Fibroblast of pulmonary artery (primary cell): ENCODE measurements around the gene CUEDC1.
"Not testable (repeated sequence)": the region's sequence is repeated elsewhere in the genome, so short reads cannot be mapped to it uniquely, and the experiment has no call there.

Source experiments
- DNase-seq: peaks from one replicate; pipeline ENCODE4 v3.0.0-alpha.2; 2010; ENCODE audit warnings: low read depth
- H3K4me3 ChIP-seq: replicated peaks from 2 replicates; pipeline ENCODE4 v1.5.1; 2011; ENCODE audit warnings: low read depth, mild to moderate bottlenecking, control low read depth, low read length, moderate library complexity
- TF ChIP-seq, protein P1 (sequence below): IDR thresholded peaks from 2 replicates; pipeline ENCODE4 v1.5.1; 2011; ENCODE audit warnings: mild to moderate bottlenecking, control low read depth, low read length, inconsistent platforms; ENCODE audit errors: missing control alignments

CUEDC1 gene

DNA sequence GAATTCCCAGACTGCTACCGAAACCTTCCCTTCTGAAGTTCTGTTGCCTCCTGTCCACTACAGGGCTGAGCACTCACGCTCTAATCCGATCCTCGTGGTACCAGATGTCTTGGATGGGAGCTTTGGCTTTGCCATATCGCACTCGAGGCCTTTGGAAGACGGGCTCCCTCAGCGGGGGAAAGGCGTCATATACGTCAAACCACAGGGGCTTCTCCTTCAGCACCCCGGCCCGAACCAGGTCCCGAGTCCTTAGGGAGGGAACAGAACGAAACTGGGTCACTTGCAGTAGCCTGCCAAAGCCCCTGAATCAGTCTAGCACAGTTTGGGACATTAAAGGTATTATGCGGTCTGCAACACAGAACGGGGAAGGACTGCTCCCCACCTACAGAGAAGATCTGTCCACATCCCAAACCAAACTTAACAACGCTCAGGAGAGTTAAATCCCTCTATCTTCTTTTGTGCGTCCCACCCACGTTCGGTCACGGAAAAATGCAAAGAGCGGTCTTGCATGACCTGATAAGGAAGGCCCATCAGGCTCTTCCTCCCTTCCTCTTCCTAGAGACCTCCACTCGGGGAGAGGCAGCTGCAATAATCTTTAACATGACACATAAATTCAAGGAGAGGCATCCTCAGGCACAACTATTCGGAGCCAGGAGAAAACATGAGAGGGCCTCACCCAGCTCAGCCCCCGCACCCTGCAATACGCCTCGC, 105.9 kb downstream of the CUEDC1 start:
- DNase-seq, result no peak
- peak overlapping the region; percentile 99 for H3K4me3 ChIP-seq
- TF ChIP-seq, protein P1, sequence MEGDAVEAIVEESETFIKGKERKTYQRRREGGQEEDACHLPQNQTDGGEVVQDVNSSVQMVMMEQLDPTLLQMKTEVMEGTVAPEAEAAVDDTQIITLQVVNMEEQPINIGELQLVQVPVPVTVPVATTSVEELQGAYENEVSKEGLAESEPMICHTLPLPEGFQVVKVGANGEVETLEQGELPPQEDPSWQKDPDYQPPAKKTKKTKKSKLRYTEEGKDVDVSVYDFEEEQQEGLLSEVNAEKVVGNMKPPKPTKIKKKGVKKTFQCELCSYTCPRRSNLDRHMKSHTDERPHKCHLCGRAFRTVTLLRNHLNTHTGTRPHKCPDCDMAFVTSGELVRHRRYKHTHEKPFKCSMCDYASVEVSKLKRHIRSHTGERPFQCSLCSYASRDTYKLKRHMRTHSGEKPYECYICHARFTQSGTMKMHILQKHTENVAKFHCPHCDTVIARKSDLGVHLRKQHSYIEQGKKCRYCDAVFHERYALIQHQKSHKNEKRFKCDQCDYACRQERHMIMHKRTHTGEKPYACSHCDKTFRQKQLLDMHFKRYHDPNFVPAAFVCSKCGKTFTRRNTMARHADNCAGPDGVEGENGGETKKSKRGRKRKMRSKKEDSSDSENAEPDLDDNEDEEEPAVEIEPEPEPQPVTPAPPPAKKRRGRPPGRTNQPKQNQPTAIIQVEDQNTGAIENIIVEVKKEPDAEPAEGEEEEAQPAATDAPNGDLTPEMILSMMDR, result no peak

DNA sequence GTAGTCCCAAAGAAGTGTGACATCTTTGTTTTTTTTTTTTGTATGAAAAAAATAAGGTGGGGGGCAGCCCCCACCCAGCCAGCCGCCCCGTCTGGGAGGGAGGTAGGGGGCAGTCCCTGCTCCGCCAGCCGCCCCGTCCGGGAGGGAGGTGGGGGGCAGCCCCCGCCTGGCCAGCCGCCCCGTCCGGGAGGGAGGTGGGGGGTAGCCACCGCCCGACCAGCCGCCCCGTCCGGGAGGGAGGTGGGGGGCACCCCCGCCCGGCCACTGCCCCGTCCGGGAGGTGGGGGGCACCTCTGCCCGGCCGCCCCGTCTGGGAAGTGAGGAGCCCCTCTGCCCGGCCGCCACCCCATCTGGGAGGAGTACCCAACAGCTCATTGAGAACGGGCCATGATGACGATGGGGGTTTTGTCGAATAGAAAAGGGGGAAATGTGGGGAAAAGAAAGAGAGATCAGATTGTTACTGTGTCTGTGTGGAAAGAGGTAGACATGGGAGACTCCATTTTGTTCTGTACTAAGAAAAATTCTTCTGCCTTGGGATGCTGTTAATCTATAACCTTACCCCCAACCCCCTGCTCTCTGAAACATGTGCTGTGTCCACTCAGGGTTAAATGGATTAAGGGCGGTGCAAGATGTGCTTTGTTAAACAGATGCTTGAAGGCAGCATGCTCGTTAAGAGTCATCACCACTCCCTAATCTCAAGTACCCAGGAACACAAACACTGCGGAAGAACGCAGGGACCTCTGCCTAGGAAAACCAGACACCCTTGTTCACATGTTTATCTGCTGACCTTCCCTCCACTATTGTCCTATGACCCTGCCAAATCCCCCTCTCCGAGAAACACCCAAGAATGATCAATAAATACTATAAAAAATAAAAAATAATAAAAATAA, 108.9 kb downstream of the CUEDC1 start:
- H3K4me3 ChIP-seq, DNase-seq: not testable (repeated sequence)

DNA sequence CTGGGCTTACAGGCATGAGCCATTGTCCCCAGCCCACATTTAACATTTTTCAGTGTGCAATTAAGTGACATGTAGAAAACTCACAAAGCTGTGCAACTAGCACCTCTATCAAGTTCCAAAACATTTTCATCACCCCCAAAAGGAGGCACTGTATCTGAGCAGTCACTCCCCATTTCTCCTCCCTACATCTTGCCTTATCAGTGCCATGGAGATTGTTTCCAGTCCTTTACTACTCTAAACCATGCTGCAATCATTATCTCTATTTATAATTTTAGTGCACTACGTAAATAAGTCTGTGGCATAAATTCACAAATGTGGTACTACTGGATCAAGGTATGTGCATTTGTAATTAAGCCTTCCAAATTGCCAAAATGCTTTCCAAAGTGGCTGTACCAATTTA, 112.9 kb downstream of the CUEDC1 start:
- no peak overlapping the region for H3K4me3 ChIP-seq
- no peak for DNase-seq
- TF ChIP-seq, protein P1, result no peak

DNA sequence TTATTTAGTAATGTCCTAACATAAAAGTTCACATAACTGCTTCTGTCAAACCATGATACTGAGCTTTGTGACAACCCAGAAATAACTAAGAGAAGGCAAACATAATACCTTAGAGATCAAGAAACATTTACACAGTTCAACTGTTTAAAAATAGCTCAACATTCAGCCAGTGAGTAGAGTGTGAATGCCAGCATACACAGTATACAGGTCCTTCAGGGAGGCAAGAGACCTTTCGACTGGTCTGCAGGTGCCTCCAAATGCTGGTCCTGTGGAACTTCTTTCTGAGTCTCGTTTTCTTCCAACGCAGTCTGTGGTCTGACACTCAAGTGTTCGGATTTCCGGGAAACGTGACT, 115.7 kb downstream of the CUEDC1 start:
- no peak overlapping the region for H3K4me3 ChIP-seq
- TF ChIP-seq, protein P1, result no peak
- DNase-seq, result no peak

DNA sequence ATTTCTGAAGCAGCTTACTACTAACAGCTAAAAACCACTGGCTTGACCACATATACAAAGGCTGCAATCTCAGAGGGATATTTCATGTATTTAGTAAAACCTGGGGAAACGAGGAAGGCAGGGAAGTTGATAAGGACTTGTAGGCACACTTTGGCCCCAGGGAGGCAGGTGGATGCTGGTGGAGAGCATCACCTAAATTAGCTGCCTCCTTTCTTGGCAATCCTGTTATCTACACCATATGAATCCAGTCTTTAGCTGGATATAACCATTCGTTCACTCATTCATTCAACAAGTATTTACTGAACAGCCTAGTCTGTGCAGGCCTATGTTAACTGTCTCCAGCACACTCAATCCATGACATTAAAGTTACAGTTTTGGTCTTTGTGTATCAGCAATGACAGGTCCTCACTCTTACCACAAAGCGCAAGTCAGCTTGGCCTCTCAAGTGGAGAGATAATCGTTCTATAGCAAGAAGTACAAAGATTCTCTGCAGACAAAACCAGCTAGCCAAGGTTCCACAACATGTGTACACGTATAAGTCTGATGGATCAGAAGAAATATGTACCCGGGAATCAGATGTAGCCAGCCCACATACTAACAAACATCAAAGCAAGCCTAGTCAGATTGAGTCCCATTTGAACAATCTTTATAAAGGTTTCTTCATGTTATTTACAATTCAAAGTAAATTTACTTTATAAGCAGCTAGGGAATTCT, 116.2 kb downstream of the CUEDC1 start:
- H3K4me3 ChIP-seq, result no peak overlapping the region
- no peak for DNase-seq

DNA sequence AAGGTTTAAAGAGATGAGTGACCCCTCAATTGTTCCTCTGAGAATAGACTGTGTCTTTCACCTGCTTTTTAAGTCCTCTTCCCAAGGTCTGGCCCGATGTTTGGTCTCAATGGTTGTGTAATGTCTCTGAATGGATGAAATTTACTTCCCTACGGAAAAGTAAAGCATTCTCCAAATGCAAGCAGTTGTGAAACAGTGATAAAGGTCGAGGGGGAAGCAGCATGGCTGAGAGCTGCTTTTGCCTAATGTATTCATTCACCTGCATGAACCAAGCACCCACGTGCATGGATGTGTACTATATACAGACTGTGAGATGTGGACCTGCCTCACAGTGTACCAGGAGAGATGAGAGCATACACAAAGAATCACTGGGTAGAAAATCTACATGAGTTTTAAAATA, 116.8 kb downstream of the CUEDC1 start:
- no peak for DNase-seq
- H3K4me3 ChIP-seq, result no peak overlapping the region
- TF ChIP-seq, protein P1, result no peak

More for the DNA sequence above, 116.2 kb downstream of the CUEDC1 start:
- TF ChIP-seq, protein P1, result no peak

DNA sequence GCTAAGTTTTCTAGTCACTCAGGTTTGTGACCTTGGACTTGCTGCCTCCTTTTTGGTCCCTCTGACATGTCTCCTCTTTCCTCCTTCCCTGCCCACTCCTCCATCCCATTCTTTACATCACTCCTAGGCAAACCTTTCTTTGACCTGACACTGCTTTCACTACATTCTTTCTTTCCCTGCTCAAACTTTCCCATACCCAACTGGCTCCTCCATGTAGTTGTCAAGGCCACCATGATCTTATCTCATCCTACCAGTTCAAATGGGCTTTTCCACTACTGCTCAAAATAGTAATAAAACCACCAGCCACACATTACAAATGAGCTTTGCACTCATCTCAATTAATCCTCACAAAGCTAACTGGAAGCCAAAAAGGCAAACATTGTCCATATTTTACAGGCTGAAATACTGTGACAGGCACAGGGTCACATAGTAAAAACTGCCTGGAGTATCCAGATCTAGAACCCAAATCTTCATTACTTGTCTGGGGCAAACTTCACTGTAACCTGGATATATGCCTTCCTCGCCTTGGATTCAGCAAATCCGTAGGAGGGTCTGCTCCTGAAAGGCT, 119.8 kb downstream of the CUEDC1 start:
- DNase-seq, result no peak
- TF ChIP-seq, protein P1, result no peak
- no peak overlapping the region for H3K4me3 ChIP-seq
